HG03520 (cell line): ENCODE results near the gene PPP1R3E.

Experiments used
- ATAC-seq: cut with Tn5 transposase; IDR thresholded peaks from one replicate; pipeline ENCODE4 v1.9.1; 2021; ENCODE audit warnings: mild to moderate bottlenecking, moderate library complexity; ENCODE audit not compliant: unreplicated experiment

Gene PPP1R3E

GRCh38 chr14:23249824-23250223, 52.8 kb downstream of the PPP1R3E start:
- ATAC-seq = no peak

- ATAC-seq = no peak
Measured at GRCh38 chr14:23248601-23249000, 54.1 kb downstream of the PPP1R3E start.
